Measurements from ENCODE around the gene NAT10.
A peak's percentile ranks its signal among the peaks of the same experiment; 100 is the strongest.

The NAT10 gene

GRCh38 chr11:34146411-34146810 is 41.0 kb downstream of the NAT10 start:
- intact Hi-C loops (cut with DNase I) = no loop called here
- peak in 1 of 42 donors; percentile 0 for DNase-seq

- peak in 1 of 42 donors; percentile 2 for DNase-seq
- intact Hi-C loops (cut with DNase I) = no loop called here
Observed at GRCh38 chr11:34146866-34147265, 41.4 kb downstream of the NAT10 start.

- intact Hi-C loops (cut with DNase I) = no loop called here
- no peak for DNase-seq
Observed at GRCh38 chr11:34147581-34147980, 42.2 kb downstream of the NAT10 start.

DNA sequence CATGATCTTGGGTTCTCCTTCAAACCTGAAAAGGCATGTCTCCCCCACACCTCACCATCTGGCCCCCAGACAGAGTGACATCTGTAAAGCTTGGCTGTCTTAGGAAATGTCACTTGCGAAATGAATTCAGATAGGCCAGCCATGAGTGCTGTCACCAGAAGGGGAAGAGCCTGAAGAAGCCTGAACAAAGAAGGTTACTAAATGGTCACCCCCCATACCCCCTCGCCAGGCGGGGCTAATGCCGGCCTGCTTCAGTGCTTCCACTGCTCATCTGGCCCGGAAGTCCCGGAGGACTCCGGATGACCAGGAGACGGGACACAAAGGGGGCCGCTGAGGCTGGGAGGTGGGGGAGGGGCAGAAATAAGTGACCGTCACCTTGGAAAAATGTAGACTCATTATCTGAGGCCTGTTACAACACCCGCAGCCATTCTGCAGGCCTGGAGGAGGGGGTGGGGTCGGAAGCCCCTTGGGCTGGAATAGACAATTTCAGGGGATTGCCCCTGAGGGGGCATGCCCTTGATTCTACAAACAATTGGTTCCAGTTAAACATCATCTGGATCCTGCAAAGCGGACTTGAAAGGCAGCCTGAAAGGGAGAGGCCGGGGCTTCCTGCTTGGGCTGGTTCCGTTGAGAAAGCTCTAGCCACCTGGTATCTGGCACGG is 43.2 kb downstream of the NAT10 start:
- no peak for DNase-seq
- intact Hi-C loops (cut with DNase I) = no loop called here

DNA sequence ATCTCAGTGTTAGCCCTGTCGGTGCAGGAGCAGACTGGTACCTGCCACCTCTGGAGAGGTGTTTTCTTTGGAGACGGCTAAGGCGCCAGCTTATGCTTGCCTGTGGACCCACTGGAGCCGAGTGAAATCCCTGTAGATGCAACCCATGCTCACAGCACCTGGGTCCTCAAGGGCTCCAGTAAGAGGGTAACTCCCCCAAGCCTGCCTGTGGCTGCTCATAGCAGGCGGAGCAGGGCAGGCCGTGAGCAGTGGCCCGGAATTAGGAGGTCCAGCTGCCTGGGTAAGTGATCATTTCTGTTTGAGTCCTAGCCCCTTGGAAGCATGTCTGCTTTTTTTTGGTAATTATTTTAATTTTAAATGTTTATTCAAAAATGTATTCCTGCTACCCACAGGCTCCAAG is 43.8 kb downstream of the NAT10 start:
- intact Hi-C loops (cut with DNase I) = no loop called here
- no peak for DNase-seq

DNA sequence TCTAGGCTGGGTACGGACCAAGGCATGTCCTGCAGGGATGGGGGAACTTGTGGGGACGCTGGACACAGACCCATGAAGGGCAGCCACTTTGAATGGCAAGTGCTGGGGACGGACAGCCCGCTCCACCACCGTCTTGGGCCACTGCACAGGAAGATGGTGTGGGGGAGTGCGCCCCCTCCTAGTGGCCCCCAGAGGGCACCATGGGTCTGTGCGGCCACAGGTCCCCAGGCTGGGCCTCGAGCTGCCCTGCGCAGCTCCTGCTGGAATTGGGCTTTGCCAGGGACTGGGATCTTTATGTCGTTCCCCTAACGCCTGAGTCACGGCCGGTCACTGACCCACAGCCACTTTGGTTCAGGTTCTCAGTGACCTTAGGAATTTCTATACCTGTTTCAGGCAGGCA is 44.4 kb downstream of the NAT10 start:
- intact Hi-C loops (cut with DNase I) = no loop called here
- no peak for DNase-seq

- no peak for DNase-seq
- intact Hi-C loops (cut with DNase I) = no loop called here
Observed at GRCh38 chr11:34150494-34151151, 45.2 kb downstream of the NAT10 start.

GRCh38 chr11:34151166-34151565 is 45.7 kb downstream of the NAT10 start:
- intact Hi-C loops (cut with DNase I) = no loop called here
- no peak for DNase-seq

- intact Hi-C loops (cut with DNase I) = no loop called here
- no peak for DNase-seq
Observed at GRCh38 chr11:34151916-34152845, 46.8 kb downstream of the NAT10 start.

DNA sequence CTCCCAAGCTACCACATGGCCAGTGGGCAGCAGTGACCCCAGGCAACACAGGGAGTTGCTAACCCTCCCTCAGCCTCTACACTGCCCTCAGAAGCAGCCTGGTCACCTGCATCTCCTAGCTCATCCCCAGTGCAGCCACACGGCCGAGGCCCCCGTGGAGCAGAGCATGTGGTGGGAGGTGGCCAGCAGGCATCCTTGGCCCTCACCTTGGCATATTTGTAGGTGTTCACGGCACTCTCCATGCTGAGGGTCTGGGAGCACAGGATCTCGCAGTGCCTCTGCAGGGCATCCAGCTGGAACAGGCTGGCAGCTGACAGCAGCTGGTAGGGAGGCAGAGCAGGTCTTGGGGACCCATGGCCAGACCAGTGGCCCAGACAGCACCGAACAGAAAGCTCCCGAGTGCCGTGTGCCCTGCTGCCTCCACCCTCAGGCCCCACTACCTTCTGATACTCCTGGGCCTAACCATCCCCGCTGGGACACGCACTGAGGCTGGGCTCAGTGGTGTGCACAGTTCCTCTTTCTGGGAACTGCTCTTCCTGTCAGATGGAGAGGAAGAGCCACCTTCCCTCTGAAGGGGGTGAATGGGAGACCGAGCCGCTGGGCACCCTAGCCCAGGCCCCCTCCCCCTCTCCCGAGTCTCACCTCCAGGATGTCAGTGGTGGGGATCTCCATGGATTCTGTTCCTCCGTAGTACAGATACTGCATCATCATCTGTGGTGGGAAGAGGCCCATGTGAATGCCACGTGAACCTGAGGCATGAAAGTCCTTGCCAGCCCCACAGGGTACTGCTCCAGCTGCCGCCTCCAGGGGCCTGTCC is 48.8 kb downstream of the NAT10 start:
- intact Hi-C loops (cut with DNase I) = no loop called here
- no peak for DNase-seq

GRCh38 chr11:34155057-34155756 is 49.8 kb downstream of the NAT10 start:
- intact Hi-C loops (cut with DNase I) = no loop called here
- DNase-seq = peak in 7 of 42 donors; percentile 25 to 50 (median 43)

GRCh38 chr11:34155757-34156062 is 50.3 kb downstream of the NAT10 start:
- intact Hi-C loops (cut with DNase I) = no loop called here
- no peak for DNase-seq

GRCh38 chr11:34157163-34157562 is 51.7 kb downstream of the NAT10 start:
- intact Hi-C loops (cut with DNase I) = no loop called here

GRCh38 chr11:34158661-34159060 is 53.2 kb downstream of the NAT10 start:
- intact Hi-C loops (cut with DNase I) = no loop called here
- no peak for DNase-seq

More at GRCh38 chr11:34157163-34157562, 51.7 kb downstream of the NAT10 start:
- DNase-seq = peak in 1 of 42 donors; percentile 28

- DNase-seq = no peak
- intact Hi-C loops (cut with DNase I) = loop anchor here (10.0 kb wide), 1 partner anchor 55 kb away; the partner anchor contains the start of gene NAT10
Observed at GRCh38 chr11:34160049-34160721, 54.8 kb downstream of the NAT10 start.

GRCh38 chr11:34160791-34161190 is 55.4 kb downstream of the NAT10 start:
- intact Hi-C loops (cut with DNase I) = loop anchor here (10.0 kb wide), 1 partner anchor 56 kb away; the partner anchor contains the start of gene NAT10
- no peak for DNase-seq

GRCh38 chr11:34161361-34161760 is 55.9 kb downstream of the NAT10 start:
- DNase-seq = no peak
- intact Hi-C loops (cut with DNase I) = loop anchor here (10.0 kb wide), 1 partner anchor 57 kb away; the partner anchor contains the start of gene NAT10

Measured in head of caudate nucleus (tissue), 42 donors.